SK-N-SH treated with all-trans-retinoic acid at 6 μM for 48 hours (cell line): ENCODE measurements around the gene GARIN5A.

ENCODE experiments used
- BACH2 ChIP-seq: fragments of 250-450 bp; sonication (Bioruptor Pico); IDR thresholded peaks from 2 replicates; pipeline ENCODE4 v1.9.0; 2021; ENCODE audit warnings: mild to moderate bottlenecking, borderline replicate concordance
- ESRRG ChIP-seq: fragments of 250-450 bp; sonication (Bioruptor Pico); IDR thresholded peaks from 2 replicates; pipeline ENCODE4 v1.6.1; 2021; ENCODE audit warnings: mild to moderate bottlenecking
- ISL1 ChIP-seq: fragments of 250-450 bp; sonication (Bioruptor Pico); IDR thresholded peaks from 2 replicates; pipeline ENCODE4 v2.1.2; 2022; ENCODE audit warnings: mild to moderate bottlenecking, moderate library complexity
- OSR1 ChIP-seq: fragments of 250-450 bp; sonication (Bioruptor Pico); IDR thresholded peaks from 2 replicates; pipeline ENCODE4 v1.8.0; 2022; ENCODE audit warnings: moderate library complexity, mild to moderate bottlenecking, inconsistent platforms
- TCF4 ChIP-seq: fragments of 250-450 bp; sonication (Bioruptor Pico); IDR thresholded peaks from 2 replicates; pipeline ENCODE4 v1.8.0; 2021; ENCODE audit warnings: mild to moderate bottlenecking, moderate library complexity, borderline replicate concordance
- TOX ChIP-seq: fragments of 250-450 bp; sonication (Bioruptor Pico); IDR thresholded peaks from 2 replicates; pipeline ENCODE4 v1.8.0; 2021; ENCODE audit warnings: mild to moderate bottlenecking, moderate library complexity, borderline replicate concordance
- ZFP30 ChIP-seq: fragments of 450-650 bp; formaldehyde crosslinking; IDR thresholded peaks from 2 replicates; pipeline ENCODE4 v1.5.0; 2022; ENCODE audit warnings: mild to moderate bottlenecking, moderate library complexity
- ZNF70 ChIP-seq: fragments of 450-650 bp; formaldehyde crosslinking; IDR thresholded peaks from 2 replicates; pipeline ENCODE4 v1.5.0; 2020; ENCODE audit warnings: mild to moderate bottlenecking, moderate library complexity
- ZNF8 ChIP-seq: fragments of 450-650 bp; formaldehyde crosslinking; IDR thresholded peaks from 2 replicates; pipeline ENCODE4 v1.5.0; 2020; ENCODE audit warnings: mild to moderate bottlenecking, moderate library complexity
- TF ChIP-seq, protein P1 (sequence below): fragments of 250-450 bp; sonication (Bioruptor Pico); IDR thresholded peaks from 2 replicates; pipeline ENCODE4 v1.8.0; 2020; ENCODE audit warnings: mild to moderate bottlenecking, moderate library complexity, borderline replicate concordance
- TF ChIP-seq, protein P2 (sequence below): fragments of 250-450 bp; sonication (Bioruptor Pico); IDR thresholded peaks from 2 replicates; pipeline ENCODE4 v1.8.0; 2021; ENCODE audit warnings: low read depth, mild to moderate bottlenecking, moderate library complexity, borderline replicate concordance
- TF ChIP-seq, protein P3 (sequence below): fragments of 250-450 bp; sonication (Bioruptor Pico); IDR thresholded peaks from 2 replicates; pipeline ENCODE4 v1.5.0; 2020; ENCODE audit warnings: mild to moderate bottlenecking, moderate library complexity
- TF ChIP-seq, protein P4 (sequence below): fragments of 250-450 bp; sonication (Bioruptor Pico); IDR thresholded peaks from 2 replicates; pipeline ENCODE4 v1.5.1; 2021; ENCODE audit warnings: mild to moderate bottlenecking, moderate library complexity
- TF ChIP-seq, protein P5 (sequence below): fragments of 250-450 bp; sonication (Bioruptor Pico); IDR thresholded peaks from 2 replicates; pipeline ENCODE4 v1.5.1; 2020; ENCODE audit warnings: low read depth, mild to moderate bottlenecking, moderate library complexity

DNA sequence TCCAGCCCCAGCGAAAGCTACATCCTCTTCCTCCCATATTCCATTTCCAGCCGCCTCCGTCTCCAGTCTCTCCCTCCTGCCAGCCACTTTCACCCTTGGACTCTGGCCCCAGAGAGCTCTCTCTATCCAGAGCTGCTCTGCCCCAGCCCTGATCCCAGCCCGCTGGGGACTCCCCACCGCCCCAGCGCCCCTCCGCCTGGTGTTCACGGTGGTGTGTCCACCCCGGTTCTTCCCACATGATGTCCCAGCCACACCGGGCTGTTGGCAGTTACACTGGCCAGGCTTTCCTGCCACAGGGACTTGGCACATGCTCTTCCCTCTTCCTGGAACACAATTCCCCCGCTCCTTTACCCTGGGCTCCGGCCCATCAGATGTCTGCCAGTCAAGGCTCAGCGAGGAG is 11.6 kb downstream of the GARIN5A start:
- TF ChIP-seq, protein P1, sequence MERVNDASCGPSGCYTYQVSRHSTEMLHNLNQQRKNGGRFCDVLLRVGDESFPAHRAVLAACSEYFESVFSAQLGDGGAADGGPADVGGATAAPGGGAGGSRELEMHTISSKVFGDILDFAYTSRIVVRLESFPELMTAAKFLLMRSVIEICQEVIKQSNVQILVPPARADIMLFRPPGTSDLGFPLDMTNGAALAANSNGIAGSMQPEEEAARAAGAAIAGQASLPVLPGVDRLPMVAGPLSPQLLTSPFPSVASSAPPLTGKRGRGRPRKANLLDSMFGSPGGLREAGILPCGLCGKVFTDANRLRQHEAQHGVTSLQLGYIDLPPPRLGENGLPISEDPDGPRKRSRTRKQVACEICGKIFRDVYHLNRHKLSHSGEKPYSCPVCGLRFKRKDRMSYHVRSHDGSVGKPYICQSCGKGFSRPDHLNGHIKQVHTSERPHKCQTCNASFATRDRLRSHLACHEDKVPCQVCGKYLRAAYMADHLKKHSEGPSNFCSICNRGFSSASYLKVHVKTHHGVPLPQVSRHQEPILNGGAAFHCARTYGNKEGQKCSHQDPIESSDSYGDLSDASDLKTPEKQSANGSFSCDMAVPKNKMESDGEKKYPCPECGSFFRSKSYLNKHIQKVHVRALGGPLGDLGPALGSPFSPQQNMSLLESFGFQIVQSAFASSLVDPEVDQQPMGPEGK (CRISPR knock-in tag): no peak
- TF ChIP-seq ZFP30 (CRISPR knock-in tag) (no peak), TCF4 (no peak), ESRRG (CRISPR knock-in tag) (no peak), ZNF70 (no peak), TOX (CRISPR knock-in tag) (no peak), BACH2 (no peak), ZNF8 (CRISPR knock-in tag) (no peak), OSR1 (no peak), ISL1 (CRISPR knock-in tag) (no peak)
- TF ChIP-seq, protein P2, sequence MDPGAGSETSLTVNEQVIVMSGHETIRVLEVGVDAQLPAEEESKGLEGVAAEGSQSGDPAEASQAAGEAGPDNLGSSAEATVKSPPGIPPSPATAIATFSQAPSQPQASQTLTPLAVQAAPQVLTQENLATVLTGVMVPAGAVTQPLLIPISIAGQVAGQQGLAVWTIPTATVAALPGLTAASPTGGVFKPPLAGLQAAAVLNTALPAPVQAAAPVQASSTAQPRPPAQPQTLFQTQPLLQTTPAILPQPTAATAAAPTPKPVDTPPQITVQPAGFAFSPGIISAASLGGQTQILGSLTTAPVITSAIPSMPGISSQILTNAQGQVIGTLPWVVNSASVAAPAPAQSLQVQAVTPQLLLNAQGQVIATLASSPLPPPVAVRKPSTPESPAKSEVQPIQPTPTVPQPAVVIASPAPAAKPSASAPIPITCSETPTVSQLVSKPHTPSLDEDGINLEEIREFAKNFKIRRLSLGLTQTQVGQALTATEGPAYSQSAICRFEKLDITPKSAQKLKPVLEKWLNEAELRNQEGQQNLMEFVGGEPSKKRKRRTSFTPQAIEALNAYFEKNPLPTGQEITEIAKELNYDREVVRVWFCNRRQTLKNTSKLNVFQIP (CRISPR knock-in tag): no peak
- TF ChIP-seq, protein P3, sequence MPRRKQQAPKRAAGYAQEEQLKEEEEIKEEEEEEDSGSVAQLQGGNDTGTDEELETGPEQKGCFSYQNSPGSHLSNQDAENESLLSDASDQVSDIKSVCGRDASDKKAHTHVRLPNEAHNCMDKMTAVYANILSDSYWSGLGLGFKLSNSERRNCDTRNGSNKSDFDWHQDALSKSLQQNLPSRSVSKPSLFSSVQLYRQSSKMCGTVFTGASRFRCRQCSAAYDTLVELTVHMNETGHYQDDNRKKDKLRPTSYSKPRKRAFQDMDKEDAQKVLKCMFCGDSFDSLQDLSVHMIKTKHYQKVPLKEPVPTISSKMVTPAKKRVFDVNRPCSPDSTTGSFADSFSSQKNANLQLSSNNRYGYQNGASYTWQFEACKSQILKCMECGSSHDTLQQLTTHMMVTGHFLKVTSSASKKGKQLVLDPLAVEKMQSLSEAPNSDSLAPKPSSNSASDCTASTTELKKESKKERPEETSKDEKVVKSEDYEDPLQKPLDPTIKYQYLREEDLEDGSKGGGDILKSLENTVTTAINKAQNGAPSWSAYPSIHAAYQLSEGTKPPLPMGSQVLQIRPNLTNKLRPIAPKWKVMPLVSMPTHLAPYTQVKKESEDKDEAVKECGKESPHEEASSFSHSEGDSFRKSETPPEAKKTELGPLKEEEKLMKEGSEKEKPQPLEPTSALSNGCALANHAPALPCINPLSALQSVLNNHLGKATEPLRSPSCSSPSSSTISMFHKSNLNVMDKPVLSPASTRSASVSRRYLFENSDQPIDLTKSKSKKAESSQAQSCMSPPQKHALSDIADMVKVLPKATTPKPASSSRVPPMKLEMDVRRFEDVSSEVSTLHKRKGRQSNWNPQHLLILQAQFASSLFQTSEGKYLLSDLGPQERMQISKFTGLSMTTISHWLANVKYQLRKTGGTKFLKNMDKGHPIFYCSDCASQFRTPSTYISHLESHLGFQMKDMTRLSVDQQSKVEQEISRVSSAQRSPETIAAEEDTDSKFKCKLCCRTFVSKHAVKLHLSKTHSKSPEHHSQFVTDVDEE (CRISPR knock-in tag): no peak
- TF ChIP-seq, protein P4, sequence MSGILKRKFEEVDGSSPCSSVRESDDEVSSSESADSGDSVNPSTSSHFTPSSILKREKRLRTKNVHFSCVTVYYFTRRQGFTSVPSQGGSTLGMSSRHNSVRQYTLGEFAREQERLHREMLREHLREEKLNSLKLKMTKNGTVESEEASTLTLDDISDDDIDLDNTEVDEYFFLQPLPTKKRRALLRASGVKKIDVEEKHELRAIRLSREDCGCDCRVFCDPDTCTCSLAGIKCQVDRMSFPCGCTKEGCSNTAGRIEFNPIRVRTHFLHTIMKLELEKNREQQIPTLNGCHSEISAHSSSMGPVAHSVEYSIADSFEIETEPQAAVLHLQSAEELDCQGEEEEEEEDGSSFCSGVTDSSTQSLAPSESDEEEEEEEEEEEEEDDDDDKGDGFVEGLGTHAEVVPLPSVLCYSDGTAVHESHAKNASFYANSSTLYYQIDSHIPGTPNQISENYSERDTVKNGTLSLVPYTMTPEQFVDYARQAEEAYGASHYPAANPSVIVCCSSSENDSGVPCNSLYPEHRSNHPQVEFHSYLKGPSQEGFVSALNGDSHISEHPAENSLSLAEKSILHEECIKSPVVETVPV (CRISPR knock-in tag): no peak
- TF ChIP-seq, protein P5, sequence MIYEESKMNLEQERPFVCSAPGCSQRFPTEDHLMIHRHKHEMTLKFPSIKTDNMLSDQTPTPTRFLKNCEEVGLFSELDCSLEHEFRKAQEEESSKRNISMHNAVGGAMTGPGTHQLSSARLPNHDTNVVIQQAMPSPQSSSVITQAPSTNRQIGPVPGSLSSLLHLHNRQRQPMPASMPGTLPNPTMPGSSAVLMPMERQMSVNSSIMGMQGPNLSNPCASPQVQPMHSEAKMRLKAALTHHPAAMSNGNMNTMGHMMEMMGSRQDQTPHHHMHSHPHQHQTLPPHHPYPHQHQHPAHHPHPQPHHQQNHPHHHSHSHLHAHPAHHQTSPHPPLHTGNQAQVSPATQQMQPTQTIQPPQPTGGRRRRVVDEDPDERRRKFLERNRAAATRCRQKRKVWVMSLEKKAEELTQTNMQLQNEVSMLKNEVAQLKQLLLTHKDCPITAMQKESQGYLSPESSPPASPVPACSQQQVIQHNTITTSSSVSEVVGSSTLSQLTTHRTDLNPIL: no peak
